Cerebellar cortex (tissue), 1 donor: ENCODE measurements around the gene SLCO2A1.

Experiments
- DNase-seq: peaks from one replicate; pipeline ENCODE4 v3.0.0-alpha.2; 2015; ENCODE audit warnings: low spot score

The SLCO2A1 gene

DNA sequence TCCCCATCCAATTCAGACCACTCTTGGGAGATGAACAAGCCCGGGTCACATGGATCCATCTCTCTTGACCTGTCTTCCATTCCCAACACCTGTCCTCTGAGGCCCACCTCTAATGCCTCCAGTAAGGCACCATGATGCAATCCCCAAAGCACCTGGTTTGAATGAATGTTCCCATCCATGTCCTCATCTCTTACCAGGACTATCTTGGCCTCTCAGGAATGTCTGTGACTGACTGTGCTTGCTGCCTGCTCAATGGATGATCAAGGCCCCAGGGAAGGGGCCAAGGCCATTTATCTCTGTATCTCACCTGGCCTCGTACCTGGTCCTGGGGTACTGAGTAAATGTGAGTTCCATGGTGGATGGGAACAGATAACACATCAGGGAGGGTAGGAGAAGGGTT, 49.7 kb downstream of the SLCO2A1 start:
- DNase-seq = no peak

DNA sequence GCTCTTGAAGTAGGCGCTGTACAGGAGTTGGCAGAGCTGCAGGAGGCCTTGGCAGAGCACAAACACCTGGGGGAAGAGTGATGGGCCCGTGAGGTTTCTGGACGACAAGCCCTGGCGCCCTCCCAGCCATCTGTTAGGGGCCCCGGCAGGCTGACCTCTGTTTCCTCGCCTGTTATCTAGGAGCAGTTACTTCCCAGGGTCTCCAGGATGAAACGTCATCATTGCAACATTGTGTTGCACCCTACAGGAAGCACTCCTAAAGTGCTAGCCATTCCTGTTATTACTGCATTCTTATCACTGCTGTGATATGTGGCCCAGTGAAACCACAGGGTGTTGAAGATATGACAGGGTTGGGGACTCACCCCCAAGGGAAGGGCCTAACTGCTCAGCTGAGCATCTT, 50.2 kb downstream of the SLCO2A1 start:
- DNase-seq = no peak

DNA sequence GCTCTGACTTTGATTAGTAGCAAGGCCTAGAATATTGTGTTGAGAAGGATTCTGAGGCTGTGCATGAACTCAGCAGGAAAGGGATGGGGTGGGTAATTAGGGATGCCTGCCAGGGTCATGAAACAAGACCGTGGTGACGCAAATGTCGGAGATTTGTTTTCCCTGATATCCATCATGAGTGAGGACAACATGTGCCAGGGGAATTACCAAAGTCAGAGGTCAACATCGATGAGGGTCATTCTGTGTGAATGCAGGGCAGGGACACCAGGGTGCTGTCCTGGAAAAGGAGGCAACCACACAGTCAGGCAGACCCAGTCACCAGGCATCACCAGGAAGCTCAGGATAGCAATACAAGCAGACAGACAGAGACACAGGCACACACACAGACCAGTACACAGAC, 52.2 kb downstream of the SLCO2A1 start:
- DNase-seq = no peak

DNA sequence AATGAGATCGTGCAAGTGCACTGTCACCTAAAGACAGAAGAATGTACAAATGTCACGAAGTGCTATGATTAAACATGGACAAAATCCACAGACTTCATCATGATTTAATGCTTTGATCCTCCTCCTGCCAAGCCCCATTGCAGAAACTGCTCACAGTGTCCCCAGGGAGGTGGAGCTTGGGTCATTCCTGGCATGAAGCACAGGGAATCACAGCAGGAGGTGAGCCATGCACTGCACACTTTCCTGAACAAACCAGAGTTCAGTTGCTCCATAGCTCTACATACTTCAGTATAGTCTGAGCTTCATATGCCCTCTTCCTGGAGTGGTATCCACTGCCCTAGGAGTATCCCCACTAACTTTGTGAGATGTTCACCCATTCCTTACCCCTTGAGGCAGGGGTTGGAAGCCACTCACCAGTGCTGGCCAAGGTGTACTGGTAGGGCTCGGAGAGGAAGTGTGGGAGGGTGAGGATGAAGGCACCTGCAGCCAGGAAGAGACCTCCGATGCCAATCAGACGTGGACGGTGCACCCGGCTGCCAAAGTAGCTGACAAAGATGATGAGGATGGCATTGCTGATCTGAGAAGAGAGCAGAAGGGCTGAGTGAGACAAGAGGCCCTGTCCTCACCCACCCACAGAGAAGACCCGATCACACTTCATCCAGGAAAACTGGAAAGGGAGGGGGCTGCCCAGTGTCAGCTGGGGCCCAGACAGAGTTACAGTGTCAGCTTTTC, 56.3 kb downstream of the SLCO2A1 start:
- DNase-seq = no peak

DNA sequence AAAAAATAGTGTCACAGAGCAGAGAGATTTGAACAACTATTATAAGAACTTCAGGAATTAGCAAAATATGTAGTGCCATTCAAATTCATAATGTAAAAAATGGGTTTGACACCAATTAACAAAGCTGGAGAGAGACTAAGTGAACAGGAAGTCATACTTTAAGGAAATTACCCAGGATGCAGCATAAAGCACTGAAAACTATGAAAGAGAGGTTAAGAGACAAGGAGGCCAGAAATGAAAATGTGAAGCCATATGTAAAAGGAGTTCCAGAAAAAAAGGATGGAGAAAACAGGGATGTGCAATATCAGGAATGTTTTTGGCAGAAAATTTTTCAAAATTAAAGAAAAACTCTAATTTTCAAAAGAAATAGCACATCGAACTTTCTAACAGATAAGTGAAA, 57.6 kb downstream of the SLCO2A1 start:
- DNase-seq = no peak

DNA sequence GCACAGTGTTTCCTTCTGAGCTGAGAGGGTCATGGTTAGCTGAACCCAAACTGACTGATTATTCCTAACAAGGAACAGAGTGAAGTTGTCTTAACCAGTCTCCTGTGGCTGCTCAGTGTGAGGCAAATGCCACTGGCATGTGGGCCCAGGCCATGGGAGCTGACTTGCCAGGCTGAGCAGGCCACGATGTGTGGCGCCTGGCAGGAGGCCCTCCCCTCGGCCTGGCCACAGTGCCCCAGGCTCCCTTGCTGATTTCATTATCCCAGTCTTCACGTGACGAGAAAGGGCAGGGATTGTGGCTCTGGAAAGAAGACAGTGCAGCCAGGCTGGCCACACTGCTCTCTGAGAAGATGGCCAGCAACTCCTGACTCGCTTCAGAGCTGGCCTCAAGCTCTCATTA, 58.8 kb downstream of the SLCO2A1 start:
- DNase-seq = no peak

DNA sequence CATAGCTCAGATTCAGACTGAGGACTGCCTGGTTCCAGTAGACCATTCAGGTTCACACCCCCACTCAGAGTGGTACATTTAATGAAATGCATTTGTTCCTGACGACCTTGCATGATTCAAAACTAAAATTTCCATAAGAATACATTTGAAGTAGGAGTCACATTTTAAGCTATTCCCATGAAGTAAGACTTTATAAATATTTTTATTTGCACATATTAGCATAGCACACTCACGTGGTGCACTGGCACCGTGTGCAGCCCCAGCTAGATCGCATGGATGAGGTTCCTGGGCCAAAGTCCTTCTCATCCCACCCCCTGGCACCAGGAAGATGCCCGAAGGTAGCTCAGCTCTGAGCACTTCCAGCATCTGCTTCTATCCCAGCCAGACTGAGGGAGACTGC, 59.4 kb downstream of the SLCO2A1 start:
- no peak for DNase-seq

DNA sequence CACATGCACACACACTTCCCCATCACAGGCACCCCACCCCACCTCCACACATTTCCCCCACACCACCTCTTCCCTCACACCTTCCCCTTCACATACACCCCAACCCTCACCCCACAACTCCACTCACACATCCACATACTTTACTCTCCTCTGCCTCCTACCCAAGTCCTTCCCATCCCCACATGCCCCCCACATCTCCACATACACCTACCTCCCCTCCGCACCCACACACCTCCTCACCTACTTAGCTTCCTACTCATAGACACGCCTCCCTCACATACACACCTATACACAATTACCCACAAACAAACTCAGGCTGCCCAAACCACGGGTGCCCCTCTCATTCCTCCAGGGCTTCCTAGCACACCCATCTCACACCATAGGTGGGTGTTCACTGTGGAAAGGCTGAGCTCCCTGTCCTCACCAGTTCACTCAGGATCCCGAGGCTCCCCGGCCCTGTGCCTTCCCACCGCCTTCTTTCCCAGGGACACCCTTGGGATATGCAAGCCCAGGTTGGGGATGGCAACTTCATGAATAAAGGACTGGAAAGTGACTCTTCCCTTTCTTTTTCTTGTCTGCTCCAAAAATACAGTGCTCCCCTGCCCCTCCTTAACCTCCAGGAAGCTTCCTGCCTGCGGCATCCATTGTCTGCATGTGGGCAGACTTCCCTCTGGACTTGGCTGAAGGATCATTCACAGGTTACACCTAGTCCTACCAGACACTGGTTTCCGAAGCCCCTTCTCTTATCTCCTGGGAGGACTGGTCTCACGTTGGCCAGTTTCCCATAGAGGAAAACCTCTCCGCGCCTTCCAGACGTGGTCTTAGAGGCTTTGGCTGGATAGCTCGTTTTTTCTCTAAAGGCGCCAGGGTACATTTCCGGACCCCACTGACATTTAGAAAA, 61.5 kb downstream of the SLCO2A1 start:
- DNase-seq = no peak

DNA sequence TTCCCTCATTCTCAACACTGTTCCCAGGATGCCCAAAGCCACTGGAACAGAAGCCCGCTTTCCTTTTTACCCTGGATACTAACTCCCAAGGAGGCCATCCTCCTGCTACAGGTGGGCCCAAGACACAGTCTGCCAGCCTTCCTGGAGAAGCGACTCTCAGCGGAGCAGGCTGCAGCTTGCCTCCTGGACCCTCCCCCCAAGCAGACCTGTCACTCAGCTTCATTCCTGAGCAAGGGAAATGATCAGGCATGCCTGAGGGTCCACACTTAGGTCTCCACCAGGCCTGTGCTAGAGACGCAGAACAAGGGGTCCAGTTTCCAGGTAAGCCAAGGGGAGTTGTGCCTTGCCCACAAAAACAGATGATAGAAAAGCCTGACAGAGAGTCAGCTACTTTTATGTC, 62.8 kb downstream of the SLCO2A1 start:
- DNase-seq = no peak

DNA sequence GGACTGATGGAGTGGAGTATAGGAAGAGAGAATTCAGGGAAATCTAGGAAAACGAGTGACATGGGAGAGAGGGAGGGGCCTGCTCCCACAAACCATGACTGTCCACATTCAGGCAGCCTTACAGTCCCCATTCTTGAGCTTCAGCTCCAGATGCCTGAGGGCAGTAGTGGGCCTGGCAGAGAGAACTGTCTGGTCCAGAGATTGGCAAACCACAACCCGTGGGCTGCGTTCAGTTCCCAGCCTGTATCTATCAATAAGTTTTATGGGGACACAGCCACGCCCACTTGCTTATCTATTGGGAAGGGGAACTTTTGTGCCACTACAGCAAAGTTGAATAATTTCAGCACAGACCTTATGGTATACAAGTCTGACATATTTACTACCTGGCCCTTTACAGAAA, 63.8 kb downstream of the SLCO2A1 start:
- no peak for DNase-seq

DNA sequence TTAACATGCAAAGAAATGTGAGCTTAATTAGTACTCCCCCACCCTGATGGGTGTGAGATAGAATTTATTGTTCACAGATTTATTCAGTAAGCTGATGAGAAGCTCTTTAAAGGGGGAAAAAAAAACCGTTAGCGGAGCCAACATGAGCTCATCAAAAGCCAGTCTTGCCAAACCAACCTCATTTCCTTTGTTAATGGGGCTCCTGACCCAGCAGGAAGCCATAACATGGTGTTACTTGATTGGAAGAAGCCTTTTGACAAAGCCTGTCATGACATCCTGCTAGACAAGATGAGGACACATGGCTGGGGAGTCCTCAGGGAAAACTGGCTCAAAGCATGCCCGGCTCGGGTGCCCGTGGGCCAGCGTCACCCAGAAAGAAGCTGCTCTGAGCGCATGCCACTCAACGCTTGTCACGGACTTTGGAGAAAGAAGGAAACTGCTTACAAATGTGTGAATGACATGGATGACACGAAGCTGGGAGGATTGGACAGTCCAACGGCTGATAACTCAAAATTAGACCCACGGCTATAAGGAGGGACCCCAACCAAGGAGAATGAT, 64.6 kb downstream of the SLCO2A1 start:
- no peak for DNase-seq

DNA sequence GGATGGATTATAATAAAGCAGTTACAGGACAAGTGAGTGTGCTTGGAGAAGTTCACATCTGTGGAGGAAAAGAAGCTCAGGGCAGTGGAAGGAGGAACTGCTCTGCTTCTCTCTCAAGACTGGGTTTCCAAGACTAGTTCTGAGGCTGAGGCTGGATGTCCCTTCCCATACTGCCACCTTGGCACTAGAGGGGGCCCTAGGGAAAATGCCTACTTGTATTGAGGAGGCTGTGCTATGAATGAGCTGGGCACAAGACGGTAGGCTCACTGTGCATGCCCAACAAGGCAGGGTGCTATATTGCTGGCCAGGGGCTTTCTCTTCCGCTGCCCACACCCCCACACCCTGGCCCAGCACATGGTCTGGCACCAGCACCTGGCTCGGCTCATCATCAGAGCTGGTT, 65.2 kb downstream of the SLCO2A1 start:
- DNase-seq = no peak

DNA sequence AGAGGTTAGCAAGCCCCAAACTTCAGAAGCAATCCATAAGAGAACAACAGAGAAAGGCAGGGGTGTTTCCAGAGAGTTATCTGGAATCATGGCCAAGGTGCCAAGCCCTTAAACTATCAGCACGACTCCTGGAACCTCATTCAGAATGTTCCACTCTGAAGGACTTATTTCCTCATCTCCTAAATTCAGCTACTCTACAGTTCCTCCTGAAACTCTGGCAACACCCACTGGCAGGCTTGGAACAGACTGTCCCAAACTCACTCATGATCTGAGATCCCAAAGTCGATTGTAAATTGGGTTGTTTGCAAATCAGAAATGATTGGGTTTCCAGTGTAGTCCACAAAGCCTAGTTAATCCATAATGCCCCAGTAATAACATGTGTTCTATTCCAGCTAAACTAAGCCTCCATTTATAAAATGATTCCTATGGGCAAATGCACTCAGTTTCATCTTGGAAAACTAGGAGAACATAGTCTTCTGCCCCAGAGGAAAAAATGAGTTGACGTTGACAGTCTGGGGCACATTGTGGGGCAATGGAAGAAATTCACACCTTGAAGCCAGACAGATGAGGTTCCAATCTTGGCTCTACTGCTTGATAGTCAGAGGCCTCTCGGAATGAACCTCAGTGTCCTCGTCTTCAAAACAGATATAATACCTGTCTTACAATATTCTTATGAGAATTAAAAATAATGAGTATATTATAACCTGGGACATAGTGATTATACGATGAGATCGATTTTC, 65.9 kb downstream of the SLCO2A1 start:
- no peak for DNase-seq

DNA sequence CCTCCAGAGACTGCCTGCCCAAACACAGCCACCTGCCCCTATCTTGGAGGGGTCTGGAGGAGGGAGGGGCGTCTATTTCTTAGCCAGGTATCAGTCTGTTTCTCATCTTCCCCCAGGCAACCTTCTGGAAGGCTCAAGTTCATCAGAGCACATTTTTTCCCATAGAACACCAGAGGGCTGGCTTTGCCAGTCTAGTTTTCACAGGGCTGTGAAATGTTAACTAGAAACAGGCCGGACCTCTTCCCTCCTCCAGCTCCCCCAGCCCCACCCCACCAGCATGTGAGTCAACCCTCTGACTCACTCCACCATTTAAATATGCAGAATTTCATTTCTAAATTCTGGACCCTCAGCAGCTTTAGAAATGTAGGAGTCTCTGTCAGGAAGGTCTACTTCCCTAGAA, 66.9 kb downstream of the SLCO2A1 start:
- DNase-seq = no peak

DNA sequence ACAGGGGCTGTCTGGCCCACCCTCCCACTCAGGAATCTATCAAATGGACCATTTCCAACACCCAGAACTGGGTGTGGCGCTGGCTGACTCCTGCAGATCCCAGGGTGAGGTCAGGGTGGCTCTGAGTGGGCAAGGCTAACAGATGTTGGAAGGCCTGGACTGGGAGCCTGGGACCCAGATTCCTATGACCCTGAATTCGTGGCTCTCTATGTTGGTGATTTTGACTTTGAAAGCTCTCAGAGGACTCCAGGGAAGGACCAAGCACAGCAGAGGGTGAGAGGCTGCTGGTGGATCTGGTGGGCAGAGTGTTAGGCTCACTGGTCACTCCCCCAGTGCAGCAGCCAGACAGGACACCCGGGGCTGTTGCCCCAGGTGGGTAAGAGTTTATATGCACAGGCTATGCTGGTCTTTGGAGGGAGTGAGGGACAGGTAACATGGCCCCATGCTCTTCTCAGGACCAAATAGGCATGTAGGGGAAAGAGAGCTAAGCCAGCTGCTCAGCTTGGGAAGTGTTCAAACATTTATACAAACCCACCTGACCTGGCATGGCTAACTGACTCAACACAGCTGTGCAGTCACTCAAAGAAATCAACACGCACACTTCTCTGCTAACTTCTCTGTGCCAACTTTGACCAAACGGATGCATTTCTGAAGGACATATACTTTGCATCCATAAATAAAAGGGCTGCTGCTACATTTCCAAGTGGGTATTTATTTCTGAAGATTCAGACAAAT, 71.5 kb downstream of the SLCO2A1 start:
- DNase-seq = no peak

DNA sequence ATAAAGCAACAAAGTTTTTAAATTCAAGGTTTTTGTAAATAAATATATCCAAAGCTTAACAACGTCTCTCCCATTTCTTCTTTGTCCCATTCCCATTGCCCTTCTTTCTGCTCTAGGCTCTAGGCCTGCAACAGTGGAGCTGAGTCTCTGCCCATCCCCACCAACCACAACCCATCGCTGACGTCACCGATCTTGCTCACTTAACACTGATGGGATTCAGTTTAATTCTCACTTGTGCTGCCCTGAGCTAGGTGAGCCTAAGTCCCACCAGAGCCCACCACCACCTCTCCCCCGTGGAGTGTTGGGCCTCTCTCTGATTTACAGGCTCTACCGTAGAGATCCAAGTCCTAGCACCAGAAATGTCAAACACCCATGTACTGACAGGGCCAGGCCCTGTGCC, 72.7 kb downstream of the SLCO2A1 start:
- DNase-seq = no peak

DNA sequence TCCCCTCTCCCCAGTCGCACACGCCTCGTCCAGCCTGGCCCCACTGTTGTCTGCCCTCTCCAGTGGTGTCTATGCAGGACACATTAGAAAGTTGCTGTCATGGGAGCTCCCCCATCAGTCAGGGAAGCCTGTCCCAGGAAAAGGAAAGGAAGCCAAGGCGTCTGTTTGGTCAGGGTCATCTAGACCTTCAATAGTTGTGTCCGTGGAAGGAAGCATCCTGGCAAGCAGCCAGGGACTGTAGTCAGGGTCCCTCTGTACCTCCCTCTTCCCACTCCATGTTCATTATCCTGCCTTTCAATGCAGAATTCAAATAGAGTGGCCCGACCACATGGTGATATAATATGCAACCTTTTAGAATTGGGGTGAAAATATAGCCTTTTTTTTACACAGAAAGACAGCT, 73.4 kb downstream of the SLCO2A1 start:
- DNase-seq = no peak

DNA sequence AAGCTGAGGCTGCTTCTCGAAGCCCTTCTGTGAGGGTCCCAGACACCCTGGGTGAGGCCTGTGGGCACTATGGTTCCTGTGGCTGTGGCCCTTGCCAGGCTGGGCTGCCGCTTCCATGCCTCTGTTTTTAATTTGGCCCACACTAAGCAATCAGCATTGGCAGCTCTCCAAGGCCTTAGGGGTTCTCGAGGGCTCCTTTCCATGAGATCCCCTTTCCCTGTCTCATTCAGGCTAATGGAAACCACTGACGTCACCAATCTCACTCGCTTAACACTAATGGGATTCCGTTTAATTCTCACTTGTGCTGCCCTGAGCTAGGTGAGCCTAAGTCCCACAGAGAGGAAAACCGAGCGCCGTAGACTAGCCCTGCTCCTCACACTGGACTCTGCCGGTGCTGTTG, 73.8 kb downstream of the SLCO2A1 start:
- no peak for DNase-seq

DNA sequence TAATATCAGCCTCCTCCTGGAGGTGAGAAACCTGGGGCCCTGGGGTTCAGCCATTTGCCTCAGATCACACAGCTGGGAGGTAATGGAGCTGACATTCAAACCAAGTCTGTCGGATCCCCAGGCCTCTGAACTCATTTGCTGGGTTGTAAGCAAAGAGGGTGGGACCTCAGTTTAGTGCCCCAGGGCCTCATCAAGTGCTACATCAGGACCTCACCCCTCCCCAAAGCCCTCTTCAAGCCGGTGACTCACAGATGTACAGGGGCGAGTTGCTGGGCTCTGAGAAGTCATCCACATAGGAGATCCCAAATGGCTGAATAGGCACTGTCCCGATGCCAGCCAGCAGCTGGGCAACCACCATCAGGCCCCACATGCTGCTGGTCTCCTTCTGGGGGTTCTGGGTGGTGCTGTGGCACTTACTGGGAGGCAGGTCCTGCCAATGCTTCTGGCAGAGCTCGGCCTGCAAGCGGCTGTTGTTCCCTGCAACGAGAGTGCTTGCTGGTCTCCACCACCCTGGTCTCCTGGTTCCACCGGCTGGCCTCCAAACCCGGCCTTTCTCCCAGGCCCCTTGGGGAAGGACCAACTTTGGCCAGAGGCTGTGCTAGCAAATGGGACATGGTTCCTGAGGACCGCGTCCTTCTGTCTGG, 74.9 kb downstream of the SLCO2A1 start:
- no peak for DNase-seq

DNA sequence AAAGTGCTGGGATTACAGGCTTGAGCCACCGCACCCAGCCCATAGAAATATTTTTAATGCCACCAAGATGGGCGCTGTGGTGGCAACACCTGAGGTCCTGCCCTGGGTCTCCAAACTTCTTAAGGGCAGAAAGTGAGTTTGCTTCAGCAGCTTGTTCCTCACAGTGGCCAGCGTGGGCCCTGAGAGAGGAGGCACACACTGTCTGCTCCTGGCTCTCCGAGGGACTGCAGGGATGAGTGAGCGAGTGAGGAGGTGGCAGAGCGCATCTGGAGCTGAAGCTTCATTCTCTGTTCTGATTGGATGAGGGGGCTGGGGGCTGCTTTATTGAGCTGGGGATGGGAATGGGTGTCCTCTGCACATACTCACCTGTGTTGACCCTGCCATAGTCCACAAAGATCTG, 76.4 kb downstream of the SLCO2A1 start:
- DNase-seq = no peak

DNA sequence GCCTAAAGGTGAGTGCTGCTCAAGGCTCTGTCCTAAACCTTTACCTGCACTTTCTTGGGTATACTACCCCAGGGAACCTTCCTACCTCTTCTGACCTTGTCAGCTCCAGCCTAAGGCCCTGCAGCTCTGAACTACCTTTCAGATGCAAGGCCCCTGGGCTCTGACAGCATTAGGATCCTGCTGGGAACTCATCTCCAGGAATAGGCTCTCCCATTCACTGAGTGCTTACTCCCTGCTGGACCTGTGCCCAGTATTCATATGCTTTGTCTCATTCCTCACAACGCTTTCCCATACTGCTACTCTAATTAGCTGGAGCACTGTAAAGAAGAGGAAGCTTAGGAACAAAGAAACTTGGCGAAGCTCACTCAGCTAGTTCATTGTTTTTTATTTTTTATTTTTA, 80.3 kb downstream of the SLCO2A1 start:
- no peak for DNase-seq
